H1 (cell line): ENCODE measurements around the gene GMFB. TPM values are rescaled to one million over a fixed set of nuclear protein-coding genes. Genes with fewer than 3 reads are reported as not detected.

Experiments
- CTCF ChIA-PET: fragments of 300-600 bp; sonication (Branson Sonifier 250); formaldehyde crosslinking; loops from one replicate; lab custom pipeline; 2021; ENCODE audit not compliant: partially characterized antibody; lab: Charles Lee
- POLR2A ChIA-PET: fragments of 300-600 bp; sonication (Branson Sonifier 250); formaldehyde crosslinking; loops from one replicate; lab custom pipeline; 2021; ENCODE audit warnings: inconsistent platforms; ENCODE audit not compliant: partially characterized antibody; lab: Charles Lee
- DNase-seq, 2 experiments: peaks; one replicate each; pipeline versions ENCODE4 v3.0.0 to v3.0.0-alpha.2; 2010 to 2022; ENCODE audit warnings: low spot score in 2 of 2, low read depth in 1 of 2, mixed read lengths in 1 of 2
- FAIRE-seq: peaks from 2 replicates; lab custom pipeline; 2011; peaks lifted over from hg19 to GRCh38; lab: Jason Lieb, UNC
- H2AFZ ChIP-seq: 2 replicates; pipeline ENCODE4 v1.8.1; 2012; ENCODE audit warnings: low read length, inconsistent platforms
- H2AK5ac ChIP-seq: 2 replicates; pipeline ENCODE4 v1.6.1; 2013; ENCODE audit warnings: low read depth, low read length
- H2BK120ac ChIP-seq: replicated peaks from 2 replicates; pipeline ENCODE3; 2013; ENCODE audit warnings: low read depth, low read length, inconsistent platforms
- H2BK12ac ChIP-seq: 2 replicates; pipeline ENCODE4 v1.6.1; 2013; ENCODE audit warnings: low read depth, low read length
- H2BK15ac ChIP-seq: 2 replicates; pipeline ENCODE4 v1.6.1; 2013; ENCODE audit warnings: low read length
- H2BK20ac ChIP-seq: 2 replicates; pipeline ENCODE4 v1.6.1; 2013; ENCODE audit warnings: low read length
- H2BK5ac ChIP-seq: 2 replicates; pipeline ENCODE4 v1.6.1; 2013; ENCODE audit warnings: low read depth, low read length
- H3K14ac ChIP-seq: 2 replicates; pipeline ENCODE4 v1.6.1; 2013; ENCODE audit warnings: inconsistent platforms; ENCODE audit not compliant: insufficient read length
- H3K18ac ChIP-seq: 2 replicates; pipeline ENCODE4 v1.6.1; 2013; ENCODE audit warnings: low read length; ENCODE audit errors: extremely low read depth
- H3K23ac ChIP-seq: 2 replicates; pipeline ENCODE4 v1.6.1; 2013; ENCODE audit warnings: inconsistent platforms; ENCODE audit not compliant: insufficient read length
- H3K23me2 ChIP-seq: 2 replicates; pipeline ENCODE4 v1.6.1; 2013; ENCODE audit warnings: low read depth, low read length
- H3K27ac ChIP-seq: 2 replicates; pipeline ENCODE4 v1.6.1; 2011; ENCODE audit warnings: low read depth, low read length, inconsistent platforms
- H3K27me3 ChIP-seq, 4 experiments: replicated peaks in 1 of 4; 1 replicate in 1 of 4; 2 replicates in 3 of 4; pipeline versions ENCODE4 v1.6.1 to v1.8.1; 2011 to 2013; ENCODE audit warnings: low read length in 3 of 4, mild to moderate bottlenecking in 3 of 4, inconsistent platforms in 2 of 4, mixed read lengths in 2 of 4, moderate library complexity in 1 of 4; ENCODE audit not compliant: control insufficient read depth in 3 of 4, insufficient read depth in 3 of 4; ENCODE audit errors: extremely low read depth in 1 of 4
- H3K36me3 ChIP-seq, 4 experiments: 2 replicates each; pipeline versions ENCODE4 v1.6.1 to v1.8.1; 2011 to 2013; ENCODE audit warnings: mild to moderate bottlenecking in 4 of 4, low read length in 3 of 4, moderate library complexity in 2 of 4, control low read depth in 1 of 4, inconsistent platforms in 1 of 4; ENCODE audit not compliant: insufficient read depth in 4 of 4, control insufficient read depth in 2 of 4
- H3K4ac ChIP-seq: replicated peaks from 2 replicates; pipeline ENCODE3; 2013; ENCODE audit warnings: low read length, low read depth, mixed read lengths, inconsistent platforms; ENCODE audit not compliant: insufficient read length
- H3K4me1 ChIP-seq, 4 experiments: replicated peaks in 1 of 4; 1 replicate in 1 of 4; 2 replicates in 3 of 4; pipeline versions ENCODE4 v1.6.1 to v1.8.1; 2011 to 2013; ENCODE audit warnings: low read length in 3 of 4, inconsistent platforms in 2 of 4, mixed read lengths in 1 of 4; ENCODE audit not compliant: insufficient read depth in 4 of 4, control insufficient read depth in 3 of 4
- H3K4me2 ChIP-seq, 2 experiments: 2 replicates each; pipeline versions ENCODE4 v1.6.1 to v1.8.1; 2011 to 2013; ENCODE audit warnings: low read depth in 2 of 2, low read length in 2 of 2, control low read depth in 1 of 2, inconsistent platforms in 1 of 2, mild to moderate bottlenecking in 1 of 2; ENCODE audit not compliant: insufficient read depth in 1 of 2
- H3K4me3 ChIP-seq, 4 experiments: fragments of 200-600, 300-600 bp in 1 of 4; sonication (generic), shearing (Covaris generic), sonication (Bioruptor Twin) in 1 of 4; 2 replicates each; pipeline versions ENCODE4 v1.5.1 to v1.8.1; 2011 to 2016; ENCODE audit warnings: low read length in 4 of 4, low read depth in 3 of 4, control low read depth in 2 of 4, inconsistent platforms in 2 of 4, mild to moderate bottlenecking in 2 of 4, mixed read lengths in 1 of 4, moderate library complexity in 1 of 4; ENCODE audit not compliant: insufficient read depth in 2 of 4; ENCODE audit errors: extremely low read depth in 1 of 4
- H3K56ac ChIP-seq: replicated peaks from 2 replicates; pipeline ENCODE3; 2013; ENCODE audit warnings: low read depth, mild to moderate bottlenecking, mixed read lengths, low read length, inconsistent platforms; ENCODE audit not compliant: insufficient read length
- H3K79me1 ChIP-seq: 2 replicates; pipeline ENCODE4 v1.6.1; 2013; ENCODE audit warnings: low read depth, low read length, control low read depth
- H3K79me2 ChIP-seq, 2 experiments: 2 replicates each; pipeline versions ENCODE4 v1.6.1 to v1.8.1; 2012 to 2013; ENCODE audit warnings: low read length in 2 of 2, mild to moderate bottlenecking in 2 of 2, inconsistent platforms in 1 of 2; ENCODE audit not compliant: insufficient read depth in 2 of 2, control insufficient read depth in 1 of 2
- H3K9ac ChIP-seq, 4 experiments: replicated peaks in 1 of 4; 1 replicate in 1 of 4; 2 replicates in 3 of 4; pipeline versions ENCODE4 v1.6.1 to v1.8.1; 2011 to 2013; ENCODE audit warnings: low read depth in 3 of 4, low read length in 3 of 4, control low read depth in 2 of 4, mild to moderate bottlenecking in 2 of 4, moderate library complexity in 2 of 4, inconsistent platforms in 1 of 4; ENCODE audit errors: extremely low read depth in 1 of 4
- H3K9me3 ChIP-seq, 2 experiments: 2 replicates each; pipeline versions ENCODE4 v1.6.1 to v1.8.1; 2012 to 2013; ENCODE audit warnings: mild to moderate bottlenecking in 2 of 2, moderate library complexity in 2 of 2, control low read depth in 1 of 2, inconsistent platforms in 1 of 2, low read depth in 1 of 2, low read length in 1 of 2, mixed read lengths in 1 of 2; ENCODE audit not compliant: insufficient read depth in 2 of 2
- H4K20me1 ChIP-seq, 2 experiments: replicated peaks in 1 of 2; 2 replicates each; pipeline versions ENCODE3 to v1.8.1; 2011 to 2013; ENCODE audit warnings: inconsistent platforms in 2 of 2, low read length in 2 of 2, mild to moderate bottlenecking in 1 of 2; ENCODE audit not compliant: insufficient read depth in 2 of 2, control insufficient read depth in 1 of 2
- H4K5ac ChIP-seq: 2 replicates; pipeline ENCODE4 v1.6.1; 2013; ENCODE audit warnings: low read length, low read depth, mixed read lengths, inconsistent platforms; ENCODE audit not compliant: insufficient read length
- H4K8ac ChIP-seq: 2 replicates; pipeline ENCODE4 v1.8.0; 2013; ENCODE audit warnings: mild to moderate bottlenecking, moderate library complexity, low read length, inconsistent platforms; ENCODE audit not compliant: insufficient read depth; ENCODE audit errors: extremely low read depth
- H4K91ac ChIP-seq: replicated peaks from 2 replicates; pipeline ENCODE3; 2013; ENCODE audit warnings: low read length, mixed read lengths, inconsistent platforms; ENCODE audit not compliant: insufficient read length
- ATF3 ChIP-seq: IDR thresholded peaks from 2 replicates; pipeline ENCODE4 v1.6.1; 2011; ENCODE audit warnings: low read depth, mild to moderate bottlenecking, low read length; ENCODE audit not compliant: insufficient read depth
- CTCF ChIP-seq, 3 experiments: IDR thresholded peaks; 1 replicate in 2 of 3; 2 replicates in 1 of 3; pipeline versions ENCODE4 v1.5.1 to v1.6.1; 2011; ENCODE audit warnings: low read length in 3 of 3, mild to moderate bottlenecking in 3 of 3, inconsistent platforms in 2 of 3, low read depth in 1 of 3, moderate library complexity in 1 of 3; ENCODE audit not compliant: insufficient read depth in 1 of 3; ENCODE audit errors: control extremely low read depth in 1 of 3
- RAD21 ChIP-seq, 2 experiments: IDR thresholded peaks in 1 of 2; conservative IDR thresholded peaks in 1 of 2; 2 replicates each; pipeline ENCODE4 v1.6.1; 2011; ENCODE audit warnings: low read depth in 2 of 2, low read length in 2 of 2, improper control_type of control experiment in 1 of 2, inconsistent platforms in 1 of 2, mild to moderate bottlenecking in 1 of 2, moderate library complexity in 1 of 2
- WGBS, 2 experiments: shearing (Covaris generic) in 1 of 2; methylation state at CpG; one replicate each; pipeline versions ENCODE4 v1.1.6 to v1.1.7; 2013 to 2015; ENCODE audit warnings: low lambda C conversion rate in 2 of 2, mixed read lengths in 2 of 2, inconsistent platforms in 1 of 2, low coverage in 1 of 2, missing lambda C conversion rate in 1 of 2; ENCODE audit not compliant: insufficient replicate concordance in 2 of 2, insufficient coverage in 1 of 2, insufficient read length in 1 of 2; ENCODE audit errors: extremely low coverage in 1 of 2, missing lambda C conversion rate in 1 of 2; 5-methylcytosine and 5-hydroxymethylcytosine counted together
- polyA plus RNA-seq, 7 experiments: library from polyadenylated mRNA; depleted of rRNA in 3 of 7; stranded (reverse) in 5 of 7; unstranded in 2 of 7; fragments of >200 nt in 5 of 7; fragments of 200-250 nt in 2 of 7; gene quantifications; 1 replicate in 5 of 7; 2 replicates in 1 of 7; 4 replicates in 1 of 7; pipeline versions ENCODE4 v1.2.1 to v1.2.3, GENCODE V29; 2011 to 2013; ENCODE audit warnings: missing spikeins in 2 of 7, mixed read lengths in 2 of 7
- total RNA-seq: library from RNA; stranded (reverse); fragmentation: NEBNext Ultra II Directional; extraction: Animal tissue kit (Norgen Biotek cat#: 25700); gene quantifications from 2 replicates; pipeline ENCODE4 v1.2.1, GENCODE V29; 2021

GMFB gene
- total and polyA plus RNA-seq, 2 of the 8 experiments (the other 6 are each of a cell fraction or from before 2014, with no cell fraction given) = 17.9 to 77.3 TPM

- Histone ChIP-seq H4K5ac (no peak overlapping the region), H3K14ac (no peak overlapping the region), H3K9me3 (no peaks in the 10 kb centered on the region), H2BK15ac (no peak overlapping the region), H2BK12ac (no peak overlapping the region), H3K9ac (no peak overlapping the region), H2AK5ac (no peak overlapping the region), H3K79me2 (no peaks in the 10 kb centered on the region), H3K27ac (no peak overlapping the region), H3K4me1 (no peaks in the 10 kb centered on the region), H3K23me2 (no peaks in the 10 kb centered on the region), H3K56ac (no peak overlapping the region), H3K79me1 (no peaks in the 10 kb centered on the region), H3K27me3 (no peaks in the 10 kb centered on the region), H3K18ac (no peak overlapping the region), H2BK120ac (no peak overlapping the region), H4K8ac (no peak overlapping the region), H3K36me3 (no peaks in the 10 kb centered on the region), H3K23ac (no peak overlapping the region), H2BK5ac (no peak overlapping the region), H2AFZ (peak overlapping the region; percentile 89), H4K20me1 (no peaks in the 10 kb centered on the region), H3K4me3 (no peak overlapping the region), H3K4ac (no peak overlapping the region), H4K91ac (no peak overlapping the region), H3K4me2 (no peak overlapping the region), H2BK20ac (no peak overlapping the region)
- WGBS, 2 experiments = 92% methylated on average over 3 of the region's 3 CpGs; no CpG with 5 or more reads in 1 of the 2 experiments
- DNase-seq (no peak), FAIRE-seq (no peak)
- TF ChIP-seq RAD21 (IDR thresholded peaks at IDR 0.05 in 1 of 2, conservative IDR thresholded peaks at IDR 0.05 in 1 of 2; ENCODE audit: low read depth in 2 of 2, low read length in 2 of 2) (peak; percentile 28 to 40; a peak in 3 of 4 replicates), CTCF (IDR thresholded peaks at IDR 0.05; ENCODE audit: control extremely low read depth in 1 of 3, insufficient read depth in 1 of 3, low read depth in 1 of 3, low read length in 3 of 3) (peak in 1 of 3 experiments; percentile 44; a peak in 2 of 4 replicates), ATF3 (no peak)
- CTCF ChIA-PET = interaction anchor here (0.9 to 3.8 kb wide), 9 partner anchors 10 to 269 kb away, joined by 3 to 18 read pairs (median 4); no protein-coding TSS in a partner anchor
- POLR2A ChIA-PET = no interaction called here
These were observed 14.7 kb upstream of the GMFB start for GRCh38 chr14:54503486-54503885.
